ENCODE results near the gene HYAL4. TPM values are rescaled to one million over a fixed set of nuclear protein-coding genes. Genes with fewer than 3 reads are reported as not detected.

HYAL4 gene
- total and polyA plus RNA-seq, 2 of the 13 experiments (the other 11 are each of a cell fraction or from before 2014, with no cell fraction given), result not detected

DNA sequence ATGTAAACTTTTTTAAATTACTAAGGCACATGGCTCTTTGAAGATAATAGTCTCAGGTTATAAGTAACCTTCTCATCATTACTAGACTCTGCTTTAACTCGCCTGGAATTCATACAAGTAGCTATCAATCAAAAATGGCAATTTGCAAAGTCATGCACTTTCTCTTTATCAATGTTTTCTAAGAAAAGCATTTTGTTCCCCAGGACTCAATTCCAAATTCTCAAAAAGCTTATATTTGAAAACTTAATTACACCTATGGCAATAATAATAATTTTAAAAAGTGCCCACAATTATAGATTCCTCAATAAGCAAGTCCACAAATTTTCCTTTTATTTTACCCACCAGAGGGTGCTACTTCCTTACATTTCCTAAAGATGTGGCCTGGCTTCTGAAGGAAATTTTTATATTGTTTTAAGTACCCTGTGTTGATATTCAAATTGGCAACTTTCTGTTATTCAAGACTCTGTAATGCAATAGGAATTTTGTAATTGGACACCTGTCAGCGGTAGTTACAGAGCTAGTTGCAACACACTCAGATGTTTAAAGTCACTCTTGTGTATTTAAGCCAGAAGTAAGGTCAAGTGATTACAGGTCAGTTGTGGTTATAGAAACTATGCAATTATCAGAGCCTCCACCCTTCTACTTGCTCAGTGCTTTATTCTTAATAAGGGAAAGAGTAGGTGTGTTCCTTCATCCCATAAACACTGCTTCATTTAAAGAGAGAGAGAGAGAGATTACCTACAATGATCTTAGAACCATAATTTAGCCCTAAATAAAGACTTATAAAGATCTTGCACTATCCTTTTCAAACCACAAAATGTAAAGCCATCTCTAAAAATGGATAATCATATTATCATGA, 47.1 kb upstream of the HYAL4 start:
- Histone ChIP-seq H3K4me3 (replicated peaks in 1 of 3; ENCODE audit: insufficient read depth in 1 of 3, low read depth in 2 of 3, low read length in 3 of 3) (no peak overlapping the region), H3K27me3 (ENCODE audit: control insufficient read depth in 1 of 2, insufficient read depth in 2 of 2, low read length in 2 of 2) (no peaks in the 10 kb centered on the region), H2AFZ (ENCODE audit: low read length) (no peak overlapping the region), H3K4me1 (ENCODE audit: insufficient read depth, low read length) (peaks cover 40% of the 10 kb centered on the region), H3K4me2 (ENCODE audit: low read depth, low read length) (peak overlapping the region; percentile 25; the same call in 1 of the 2 replicates), H3K9me3 (ENCODE audit: low read length) (no peaks in the 10 kb centered on the region), H3K79me2 (ENCODE audit: insufficient read depth, low read length) (no peaks in the 10 kb centered on the region), H3K9ac (ENCODE audit: insufficient read depth, low read depth, low read length) (no peak overlapping the region), H3K36me3 (replicated peaks in 1 of 2; ENCODE audit: control insufficient read depth in 1 of 2, insufficient read depth in 2 of 2, low read length in 2 of 2) (no peaks in the 10 kb centered on the region), H4K20me1 (ENCODE audit: insufficient read depth, low read length) (no peaks in the 10 kb centered on the region), H3K27ac (ENCODE audit: extremely low read length, insufficient read depth, low read length) (no peak overlapping the region)
- CTCF ChIA-PET (ENCODE audit: low intra/inter-chr PET ratio, low total read pairs), result interaction anchor here (2.4 kb wide), 1 partner anchor 68 kb away, joined by 16 read pairs; no protein-coding TSS in a partner anchor
- BruUV-seq (replicated peaks), result no TSS peak
- ATAC-seq (peak; percentile 93), DNase-seq (ENCODE audit: low spot score) (peak; percentile 86), FAIRE-seq (peak; percentile 74)
- intact Hi-C loops (cut with micrococcal nuclease; ENCODE audit: unreplicated experiment), result loop anchor here (1.0 to 5.0 kb wide), 5 partner anchors 51 to 166 kb away; no protein-coding TSS in a partner anchor
- POLR2A ChIA-PET, result interaction anchor here (2.3 kb wide), 1 partner anchor 49 kb away, joined by 13 read pairs; the partner anchor contains the start of gene WASL
- 7% methylated on average over 2 of the region's 2 CpGs for WGBS (ENCODE audit: low lambda C conversion rate)
- in situ Hi-C loops (cut with HindIII; ENCODE audit: extremely low pct_ligation_motif_present, low pct_unique_long_range_greater_than_20kb), result no loop called here
- TF ChIP-seq, protein P1, sequence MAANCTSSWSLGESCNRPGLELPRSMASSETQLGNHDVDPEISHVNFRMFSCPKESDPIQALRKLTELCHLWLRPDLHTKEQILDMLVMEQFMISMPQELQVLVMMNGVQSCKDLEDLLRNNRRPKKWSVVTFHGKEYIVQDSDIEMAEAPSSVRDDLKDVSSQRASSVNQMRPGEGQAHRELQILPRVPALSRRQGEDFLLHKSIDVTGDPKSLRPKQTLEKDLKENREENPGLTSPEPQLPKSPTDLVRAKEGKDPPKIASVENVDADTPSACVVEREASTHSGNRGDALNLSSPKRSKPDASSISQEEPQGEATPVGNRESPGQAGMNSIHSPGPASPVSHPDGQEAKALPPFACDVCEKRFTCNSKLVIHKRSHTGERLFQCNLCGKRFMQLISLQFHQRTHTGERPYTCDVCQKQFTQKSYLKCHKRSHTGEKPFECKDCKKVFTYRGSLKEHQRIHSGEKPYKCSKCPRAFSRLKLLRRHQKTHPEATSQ (CRISPR knock-in tag; IDR thresholded peaks at IDR 0.05; ENCODE audit: borderline replicate concordance), result no peak
- no peak for TF ChIP-seq SETDB1 (CRISPR knock-in tag; IDR thresholded peaks at IDR 0.05; ENCODE audit: borderline replicate concordance)
- peak; percentile 75; the same call in 1 of the 2 replicates for TF ChIP-seq FOXK1 (CRISPR knock-in tag; IDR thresholded peaks at IDR 0.05; ENCODE audit: borderline replicate concordance, low read depth)
- TF ChIP-seq SATB2 (CRISPR knock-in tag; IDR thresholded peaks at IDR 0.05), result no peak
- TF ChIP-seq CBX5 (CRISPR knock-in tag; IDR thresholded peaks at IDR 0.05; ENCODE audit: borderline replicate concordance), result no peak
- TF ChIP-seq, protein P2, sequence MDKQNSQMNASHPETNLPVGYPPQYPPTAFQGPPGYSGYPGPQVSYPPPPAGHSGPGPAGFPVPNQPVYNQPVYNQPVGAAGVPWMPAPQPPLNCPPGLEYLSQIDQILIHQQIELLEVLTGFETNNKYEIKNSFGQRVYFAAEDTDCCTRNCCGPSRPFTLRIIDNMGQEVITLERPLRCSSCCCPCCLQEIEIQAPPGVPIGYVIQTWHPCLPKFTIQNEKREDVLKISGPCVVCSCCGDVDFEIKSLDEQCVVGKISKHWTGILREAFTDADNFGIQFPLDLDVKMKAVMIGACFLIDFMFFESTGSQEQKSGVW (CRISPR knock-in tag; IDR thresholded peaks at IDR 0.05; ENCODE audit: borderline replicate concordance), result no peak
- TF ChIP-seq, protein P3, sequence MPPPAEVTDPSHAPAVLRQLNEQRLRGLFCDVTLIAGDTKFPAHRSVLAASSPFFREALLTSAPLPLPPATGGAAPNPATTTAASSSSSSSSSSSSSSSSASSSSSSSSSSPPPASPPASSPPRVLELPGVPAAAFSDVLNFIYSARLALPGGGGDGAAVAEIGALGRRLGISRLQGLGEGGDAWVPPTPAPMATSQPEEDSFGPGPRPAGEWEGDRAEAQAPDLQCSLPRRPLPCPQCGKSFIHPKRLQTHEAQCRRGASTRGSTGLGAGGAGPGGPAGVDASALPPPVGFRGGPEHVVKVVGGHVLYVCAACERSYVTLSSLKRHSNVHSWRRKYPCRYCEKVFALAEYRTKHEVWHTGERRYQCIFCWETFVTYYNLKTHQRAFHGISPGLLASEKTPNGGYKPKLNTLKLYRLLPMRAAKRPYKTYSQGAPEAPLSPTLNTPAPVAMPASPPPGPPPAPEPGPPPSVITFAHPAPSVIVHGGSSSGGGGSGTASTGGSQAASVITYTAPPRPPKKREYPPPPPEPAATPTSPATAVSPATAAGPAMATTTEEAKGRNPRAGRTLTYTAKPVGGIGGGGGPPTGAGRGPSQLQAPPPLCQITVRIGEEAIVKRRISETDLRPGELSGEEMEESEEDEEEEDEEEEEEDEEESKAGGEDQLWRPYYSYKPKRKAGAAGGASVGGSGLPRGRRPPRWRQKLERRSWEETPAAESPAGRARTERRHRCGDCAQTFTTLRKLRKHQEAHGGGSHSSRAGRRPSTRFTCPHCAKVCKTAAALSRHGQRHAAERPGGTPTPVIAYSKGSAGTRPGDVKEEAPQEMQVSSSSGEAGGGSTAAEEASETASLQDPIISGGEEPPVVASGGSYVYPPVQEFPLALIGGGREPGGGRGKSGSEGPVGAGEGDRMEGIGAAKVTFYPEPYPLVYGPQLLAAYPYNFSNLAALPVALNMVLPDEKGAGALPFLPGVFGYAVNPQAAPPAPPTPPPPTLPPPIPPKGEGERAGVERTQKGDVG (CRISPR knock-in tag; IDR thresholded peaks at IDR 0.05; ENCODE audit: borderline replicate concordance), result no peak
- no peak for TF ChIP-seq ZMYM3 (CRISPR knock-in tag; IDR thresholded peaks at IDR 0.05)
- peak; percentile 75 for TF ChIP-seq TCF7 (IDR thresholded peaks at IDR 0.05; ENCODE audit: low read depth)
- 0 out of 2 replicates have a peak, but pooled peaks have one; percentile 44 for TF ChIP-seq NKX3-1 (CRISPR knock-in tag; IDR thresholded peaks at IDR 0.05)
